ENCODE results near the gene SSC5D.

Gene SSC5D

GRCh38 chr19:55455576-55456235, 32.5 kb upstream of the SSC5D start:
- no peak for DNase-seq (ENCODE audit: low read depth)

GRCh38 chr19:55456347-55456746, 31.9 kb upstream of the SSC5D start:
- DNase-seq (ENCODE audit: low read depth), result no peak

DNA sequence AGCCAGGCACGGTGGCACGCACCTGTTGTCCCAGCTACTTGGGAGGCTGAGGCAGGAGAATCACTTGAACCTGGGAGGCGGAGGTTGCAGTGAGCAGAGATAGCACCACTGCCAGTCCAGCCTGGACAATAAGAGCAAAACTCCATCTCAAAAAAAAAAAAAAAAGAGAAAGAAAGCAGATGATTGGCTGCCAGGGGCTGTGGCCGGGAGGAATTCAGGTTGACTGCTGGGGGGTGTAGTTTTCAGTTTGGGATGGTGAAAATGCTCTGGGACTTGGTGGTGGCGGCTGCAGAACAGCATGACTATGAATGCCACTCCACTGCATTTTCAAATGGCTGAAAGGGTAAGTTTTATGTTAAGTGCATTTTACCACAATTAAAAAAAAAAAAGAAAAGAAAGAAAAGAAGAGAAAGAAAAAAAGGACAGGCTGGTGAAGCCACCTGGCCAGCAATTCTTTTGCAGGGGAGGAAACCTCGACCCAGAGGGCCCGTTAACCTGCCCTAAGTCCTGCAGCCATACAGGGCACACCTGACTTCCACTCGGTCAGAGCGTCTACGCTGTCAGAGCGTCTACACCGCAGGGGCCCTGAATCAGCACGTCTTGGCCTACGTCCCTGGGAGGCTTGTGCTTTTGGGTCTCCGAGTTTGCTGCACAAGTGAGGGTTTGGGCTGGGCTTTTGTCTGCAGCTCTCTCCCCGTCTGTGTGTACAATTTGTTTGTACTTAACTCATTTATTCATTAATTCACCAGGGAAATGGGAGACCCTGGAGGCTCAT, 30.4 kb upstream of the SSC5D start:
- DNase-seq (ENCODE audit: low read depth), result no peak

DNA sequence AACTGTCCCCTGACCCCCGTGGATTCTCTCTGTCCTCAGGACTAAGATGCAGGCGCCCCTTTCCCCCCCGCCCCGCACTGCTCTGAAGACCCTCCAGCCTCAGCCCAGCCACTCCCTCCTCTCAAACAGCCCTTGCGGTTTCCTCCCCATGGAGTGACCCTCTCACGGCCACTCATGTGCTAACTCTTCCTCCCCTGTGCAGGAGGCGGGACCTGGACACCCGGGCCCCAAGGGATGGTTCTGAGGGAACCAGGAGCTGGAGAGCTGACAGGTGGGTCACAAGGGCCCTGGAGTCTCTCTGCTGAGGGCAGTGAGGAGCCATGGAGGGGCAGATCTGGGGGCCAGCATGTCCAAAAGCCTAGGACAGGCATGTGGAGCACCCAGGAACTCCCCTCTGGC, 28.7 kb upstream of the SSC5D start:
- no peak for DNase-seq (ENCODE audit: low read depth)

- DNase-seq (ENCODE audit: low read depth), result no peak
Measured at GRCh38 chr19:55459950-55460657, 28.1 kb upstream of the SSC5D start.

- no peak for DNase-seq (ENCODE audit: low read depth)
Measured at GRCh38 chr19:55460670-55461258, 27.5 kb upstream of the SSC5D start.

DNA sequence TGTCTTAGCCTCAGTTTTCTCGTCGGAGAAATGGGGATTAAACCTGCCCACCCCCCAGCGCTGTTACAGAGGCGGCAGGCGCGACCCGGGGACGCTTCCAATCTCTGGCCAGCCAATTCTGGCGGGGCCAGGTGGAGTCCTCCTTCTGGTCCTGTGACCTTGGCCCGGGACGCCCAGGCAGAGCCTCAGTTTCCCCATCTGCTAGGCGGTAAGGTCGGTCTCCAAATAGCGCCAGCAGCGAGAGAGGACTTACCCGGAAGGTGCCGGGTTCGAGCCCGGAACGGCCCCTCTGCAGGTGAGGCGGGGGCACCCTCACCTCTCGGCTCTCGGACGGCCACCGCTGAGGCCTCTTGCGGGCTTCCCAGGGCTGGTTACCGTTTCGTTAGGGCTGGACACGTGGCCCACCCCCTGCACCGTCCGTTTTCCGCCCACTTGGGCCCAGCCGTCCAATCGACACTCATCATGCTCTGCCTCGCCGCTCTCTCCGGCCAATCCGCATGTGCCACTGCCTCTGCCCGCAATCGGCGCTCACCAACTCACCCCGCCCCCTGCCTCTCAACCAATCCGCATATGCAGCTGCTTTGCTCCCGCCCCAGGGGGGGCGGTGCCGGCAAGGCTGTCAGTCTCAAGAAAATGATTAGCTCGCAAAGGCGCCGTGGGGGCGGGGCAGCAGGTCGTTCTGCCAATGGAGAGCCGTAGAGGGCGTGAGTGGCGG, 26.8 kb upstream of the SSC5D start, which contains the start of gene ISOC2:
ISOC2 (minus strand) TSS at position 384 of the 715 bp plus-strand sequence. CDS start 5,156 bp downstream, outside the sequence.
- DNase-seq (ENCODE audit: low read depth), result peak; percentile 100

DNA sequence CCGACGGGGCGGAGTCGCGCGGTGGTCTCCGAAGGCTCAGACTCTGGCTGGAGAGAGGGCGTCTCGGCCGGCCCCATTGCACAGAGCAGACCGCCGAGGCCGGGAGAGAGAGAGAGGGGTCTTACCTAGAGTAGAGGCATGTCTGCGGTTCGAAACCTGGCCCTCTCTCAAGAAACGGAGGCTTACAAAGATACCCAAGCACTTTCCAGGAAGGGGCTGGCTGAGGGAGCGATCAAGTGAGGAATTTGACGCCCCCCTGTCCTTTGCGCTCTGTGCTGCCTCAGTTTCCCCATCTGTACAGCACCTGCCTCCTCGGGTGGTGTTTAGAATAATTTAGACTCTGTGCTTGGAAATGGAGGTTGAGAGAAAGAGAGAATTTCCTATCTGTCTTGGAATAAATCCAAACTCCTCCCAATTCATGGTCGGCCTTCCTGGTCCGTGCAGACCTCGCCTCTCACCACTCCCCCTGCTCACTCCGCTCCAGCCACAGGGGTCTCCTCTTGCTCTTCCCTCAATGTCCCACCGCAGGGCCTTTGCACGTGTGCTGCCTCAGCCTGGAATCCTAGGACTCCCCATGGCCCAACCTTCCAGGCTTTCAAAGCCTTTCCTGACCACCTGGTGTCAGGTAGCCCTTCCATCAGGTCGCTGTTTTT, 26.1 kb upstream of the SSC5D start:
- no peak for DNase-seq (ENCODE audit: low read depth)

- no peak for DNase-seq (ENCODE audit: low read depth)
Measured at GRCh38 chr19:55462722-55463121, 25.5 kb upstream of the SSC5D start.

DNA sequence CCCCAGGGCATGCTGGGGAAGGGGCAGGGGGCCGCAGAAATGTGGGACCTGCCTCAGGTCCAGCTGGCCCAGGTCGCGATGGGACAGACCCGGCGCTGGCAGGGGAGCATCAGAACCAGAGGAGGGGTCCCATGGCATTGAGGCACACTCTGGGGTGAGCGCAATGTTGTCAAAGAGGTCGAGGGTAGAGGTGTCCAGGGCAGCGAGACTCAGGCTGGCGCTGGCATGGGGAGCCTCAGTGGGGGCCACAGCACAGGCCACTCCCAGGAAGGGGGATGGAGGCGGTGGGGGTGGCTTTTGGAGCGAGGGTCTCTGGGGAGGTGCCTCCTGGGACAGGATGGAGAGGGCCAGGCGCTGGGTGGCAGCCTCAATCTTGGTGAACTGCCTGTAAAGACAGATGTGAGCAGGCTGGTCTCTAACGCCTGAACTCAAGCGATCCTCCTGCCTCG, 24.6 kb upstream of the SSC5D start:
- DNase-seq (ENCODE audit: low read depth), result no peak

- no peak for DNase-seq (ENCODE audit: low read depth)
Measured at GRCh38 chr19:55464039-55464661, 24.1 kb upstream of the SSC5D start.

- no peak for DNase-seq (ENCODE audit: low read depth)
Measured at GRCh38 chr19:55464662-55465054, 23.6 kb upstream of the SSC5D start, which contains the start of gene C19orf85. C19orf85 (minus strand) TSS chr19:55464751; CDS start chr19:55464554, 197 bp downstream.

DNA sequence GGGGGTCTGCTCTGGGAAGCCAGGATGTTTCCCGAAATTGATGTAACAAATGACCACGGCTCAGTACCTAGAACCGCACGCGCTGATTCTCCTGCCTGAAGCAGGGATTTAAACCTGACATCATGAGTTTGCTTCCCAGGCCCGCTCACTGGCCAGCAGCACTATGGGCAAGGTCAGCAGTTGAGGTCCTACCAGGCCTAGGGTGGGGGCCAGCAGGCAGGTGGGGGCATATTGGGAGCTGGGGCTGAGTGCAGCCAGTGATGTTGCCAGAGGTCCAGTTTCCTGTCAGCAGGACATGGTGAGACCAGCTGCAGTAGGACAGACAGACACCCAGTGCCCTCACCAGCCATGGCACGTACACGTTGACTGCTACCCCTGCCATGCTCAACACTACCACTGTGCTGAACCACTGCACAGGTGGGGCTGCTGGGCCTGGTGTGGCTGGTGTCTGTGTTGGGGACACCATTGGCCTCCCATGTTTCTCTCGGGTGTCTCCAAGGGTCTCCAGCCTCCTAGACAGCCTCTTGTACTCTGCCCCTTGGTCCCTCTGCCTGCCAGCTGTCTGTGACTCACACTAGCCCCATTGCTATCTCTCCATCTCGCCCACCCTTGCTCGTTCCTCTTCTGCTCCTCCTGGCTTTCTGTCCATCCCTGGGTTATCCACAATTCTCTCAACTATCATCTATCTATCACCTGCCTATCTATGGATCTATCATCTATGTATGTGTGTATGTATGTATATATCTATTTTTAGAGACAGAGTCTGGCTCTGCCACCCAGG, 22.6 kb upstream of the SSC5D start:
- DNase-seq (ENCODE audit: low read depth), result no peak

GRCh38 chr19:55466241-55466614, 22.0 kb upstream of the SSC5D start:
- no peak for DNase-seq (ENCODE audit: low read depth)

DNA sequence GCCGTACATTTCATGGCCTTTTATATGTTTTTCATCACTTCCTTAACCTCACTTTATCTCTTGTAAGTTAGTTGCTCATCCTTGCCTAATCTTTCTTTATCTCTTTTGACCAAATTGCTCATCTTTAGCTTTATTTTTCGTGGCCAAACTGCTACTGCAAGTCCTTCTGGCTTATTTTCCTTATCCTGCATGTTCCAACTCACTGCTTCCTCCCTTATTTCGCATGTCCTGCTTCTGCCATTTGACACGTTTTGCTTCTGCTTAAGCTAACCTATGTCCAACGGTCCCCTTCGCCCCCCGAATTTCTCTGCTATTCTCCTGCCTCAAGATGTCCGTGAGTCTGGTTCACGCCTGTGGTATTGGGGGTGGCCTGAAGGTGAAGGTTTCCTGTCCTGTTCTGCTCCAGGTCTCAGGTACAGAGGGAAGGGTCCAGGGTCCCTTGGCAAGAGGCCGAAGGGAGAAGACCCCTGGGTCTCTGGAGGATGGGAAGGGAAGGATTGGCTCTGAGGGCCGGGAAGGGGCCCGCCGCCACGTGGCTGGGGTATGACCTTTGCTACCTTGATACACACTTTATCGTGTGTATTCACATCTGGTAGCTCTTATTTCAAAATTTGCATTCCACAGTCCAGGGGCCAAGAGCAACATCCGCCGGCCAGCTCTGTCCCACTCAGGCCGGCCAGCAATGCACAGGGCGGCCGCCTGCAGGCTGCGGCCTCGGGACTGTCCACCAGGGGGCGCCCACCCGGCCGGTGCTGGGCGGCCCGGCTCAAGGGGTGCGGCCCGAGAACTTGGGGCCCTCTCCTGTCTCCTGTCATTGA, 20.8 kb upstream of the SSC5D start:
- no peak for DNase-seq (ENCODE audit: low read depth)

DNA sequence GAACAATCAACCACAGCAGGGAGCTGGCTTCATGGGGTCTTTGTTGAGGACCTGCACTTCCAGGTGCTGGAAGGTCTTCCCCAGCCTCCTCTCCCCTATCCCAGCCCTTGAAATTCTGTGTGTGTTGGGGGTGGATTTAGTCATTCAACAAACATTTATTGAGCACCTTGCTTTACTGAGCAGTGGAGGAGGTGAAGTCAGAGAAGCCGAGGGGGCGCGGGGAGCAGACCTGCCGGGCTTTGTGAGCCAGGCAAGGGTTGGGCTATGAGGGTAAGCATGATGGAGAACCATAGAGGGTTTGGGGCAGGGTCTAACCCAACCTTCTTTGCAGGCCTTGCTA, 20.2 kb upstream of the SSC5D start:
- DNase-seq (ENCODE audit: low read depth), result no peak

DNA sequence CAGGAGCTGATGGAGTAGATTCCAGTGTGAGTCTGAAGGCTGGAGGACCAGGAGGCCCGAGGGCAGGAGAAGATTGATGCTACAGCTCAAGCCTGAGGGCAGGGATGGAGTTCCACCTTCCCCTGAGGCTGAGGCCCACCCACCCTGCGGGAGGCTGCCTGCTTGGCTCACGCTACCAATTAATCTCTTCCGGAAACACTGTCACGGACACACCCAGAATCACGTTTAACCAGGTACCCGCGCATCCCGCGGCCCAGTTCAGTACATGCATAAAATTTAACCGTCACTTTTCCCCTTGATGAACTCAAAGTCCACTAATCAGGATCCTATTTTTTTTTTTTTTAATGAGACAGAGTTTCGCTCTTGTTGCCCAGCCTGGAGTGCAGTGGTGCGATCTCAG, 17.0 kb upstream of the SSC5D start:
- DNase-seq (ENCODE audit: low read depth), result no peak

DNA sequence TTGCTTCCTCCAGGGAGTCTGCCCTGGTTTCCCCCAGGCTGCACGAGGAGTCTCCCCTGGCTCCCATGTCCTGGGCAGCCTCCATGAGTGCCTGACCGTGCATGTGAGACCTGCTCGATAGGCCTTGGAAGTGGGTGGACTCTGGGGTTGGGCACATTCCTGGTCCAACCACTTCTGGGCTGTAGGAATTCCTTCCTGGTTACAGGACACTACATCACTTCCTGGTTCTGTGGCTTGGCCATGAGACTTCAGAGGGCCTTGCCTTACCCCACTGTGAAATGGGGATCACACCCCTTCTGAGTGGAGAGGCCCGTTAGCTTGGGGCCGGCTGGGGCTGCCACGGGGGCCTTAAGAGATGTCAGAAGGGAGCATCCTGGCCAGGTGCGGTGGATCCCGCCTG, 15.8 kb upstream of the SSC5D start:
- DNase-seq (ENCODE audit: low read depth), result no peak
